Upper lobe of left lung (tissue), 6 donors: ENCODE data around the gene SFMBT1. TPM values are rescaled to one million over a fixed set of nuclear protein-coding genes. Genes with fewer than 3 reads are reported as not detected.
A peak's percentile ranks its signal among the peaks of the same experiment; 100 is the strongest.

ENCODE experiments used
- ATAC-seq, 2 donors: fragments of 200-7000 bp; cut with Tn5 transposase; one replicate each; pipeline ENCODE4 v1.9.1; 2022; ENCODE audit warnings: mild to moderate bottlenecking in 2 of 2, moderate library complexity in 2 of 2; ENCODE audit not compliant: low FRiP score in 2 of 2
- DNase-seq, 2 donors: peaks; one replicate each; pipeline ENCODE4 v3.0.0-alpha.2; 2019 to 2020
- H3K27ac ChIP-seq, 4 donors: fragments of 200-600 bp; sonication (generic); one replicate each; pipeline ENCODE4 v1.5.1; 2016 to 2019
- H3K27me3 ChIP-seq, 4 donors: fragments of 200-600 bp; sonication (generic); one replicate each; pipeline ENCODE4 v1.5.1; 2017 to 2019
- H3K36me3 ChIP-seq, 4 donors: fragments of 200-600 bp; sonication (generic); one replicate each; pipeline ENCODE4 v1.5.1; 2016 to 2019
- H3K4me1 ChIP-seq, 4 donors: fragments of 200-600 bp; sonication (generic); one replicate each; pipeline ENCODE4 v1.5.1; 2018 to 2019
- H3K4me3 ChIP-seq, 4 donors: fragments of 200-600 bp; sonication (generic); one replicate each; pipeline ENCODE4 v1.5.1; 2017 to 2019; ENCODE audit warnings: mild to moderate bottlenecking in 2 of 4, moderate library complexity in 1 of 4
- H3K9me3 ChIP-seq, 4 donors: fragments of 200-600 bp; sonication (generic); one replicate each; pipeline ENCODE4 v1.5.1; 2018 to 2019
- CTCF ChIP-seq, 6 experiments: fragments of 450-650 bp in 4 of 6; fragments of 200-600 bp in 2 of 6; sonication (generic) in 2 of 6; IDR thresholded peaks; one replicate each; pipeline ENCODE4 v1.5.1; 2016 to 2019; ENCODE audit warnings: antibody characterized with exemption in 6 of 6
- EP300 ChIP-seq, 4 donors: sonication (generic); formaldehyde crosslinking; IDR thresholded peaks; one replicate each; pipeline ENCODE4 v1.5.1; 2017; ENCODE audit warnings: antibody characterized with exemption in 4 of 4, control low read depth in 2 of 4
- POLR2A ChIP-seq, 4 donors: fragments of 450-650 bp; IDR thresholded peaks; one replicate each; pipeline ENCODE4 v1.5.1; 2016 to 2017; ENCODE audit warnings: antibody characterized with exemption in 4 of 4, mild to moderate bottlenecking in 2 of 4
- POLR2AphosphoS5 ChIP-seq, 2 donors: sonication (generic); formaldehyde crosslinking; IDR thresholded peaks; one replicate each; pipeline ENCODE4 v1.5.1; 2017; ENCODE audit warnings: antibody characterized with exemption in 2 of 2
- WGBS, 2 donors: methylation state at CpG; one replicate each; pipeline ENCODE4 v1.1.5; 2017 to 2018; 5-methylcytosine and 5-hydroxymethylcytosine counted together
- total RNA-seq, 6 donors: library from RNA; depleted of rRNA in 4 of 6; stranded (reverse); fragments of >200 nt in 4 of 6; gene quantifications; one replicate each; pipeline versions ENCODE4 v1.1.0 to v1.2.1, GENCODE V29; 2016 to 2021
- donor health status: DM: no; HTN: no; CAD: no; lungs with moderate emphysema.
- donor health status: DM: no; HTN: yes; CAD: no; lungs with severe emphysema.

The SFMBT1 gene
- total RNA-seq, 6 donors from 2014 or later: 12.8 to 69.9 (median 32.9) TPM

DNA sequence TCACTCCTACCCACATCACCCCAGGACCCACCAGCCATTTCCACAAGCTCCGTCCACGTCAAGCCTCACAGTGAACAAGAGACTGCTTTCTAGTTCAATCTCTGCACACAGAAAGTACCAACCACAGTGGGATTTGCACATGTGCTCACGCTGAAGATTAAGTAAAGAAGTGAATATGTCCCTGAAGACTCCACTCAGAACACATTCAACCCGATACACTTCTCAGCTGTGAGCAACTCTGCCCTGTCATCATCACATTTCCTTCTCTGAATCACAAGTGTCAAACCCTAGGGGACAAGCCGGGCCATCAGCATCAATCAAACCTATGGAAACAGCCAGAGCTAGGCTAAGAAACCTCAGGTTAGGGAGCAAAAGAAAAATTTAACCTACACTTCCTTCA, 150.5 kb downstream of the SFMBT1 start:
- no peak for TF ChIP-seq CTCF (IDR thresholded peaks at IDR 0.05)
- DNase-seq (no peak), ATAC-seq (no peak)
- 63 to 67% methylated on average over 5 of the region's 5 CpGs for whole genome bisulfite sequencing, 2 donors
- Histone ChIP-seq H3K4me1 (peaks cover 54 to 67% (median 59%) of the 10 kb centered on the region in 4 donors), H3K27me3 (no peaks in the 10 kb centered on the region), H3K4me3 (no peak overlapping the region), H3K27ac (peak overlapping the region in 1 of 4 donors; percentile 89), H3K36me3 (no peaks in the 10 kb centered on the region), H3K9me3 (no peaks in the 10 kb centered on the region)

- no peak for TF ChIP-seq POLR2A (IDR thresholded peaks at IDR 0.05)
- ATAC-seq: no peak
- Histone ChIP-seq H3K36me3 (no peaks in the 10 kb centered on the region), H3K9me3 (no peaks in the 10 kb centered on the region), H3K4me1 (peaks cover 58 to 73% (median 64%) of the 10 kb centered on the region in 4 donors), H3K27me3 (no peaks in the 10 kb centered on the region), H3K4me3 (no peak overlapping the region), H3K27ac (peak overlapping the region in 1 of 4 donors; percentile 89)
- no peak for DNase-seq
- WGBS, 2 donors: 70 to 74% methylated on average over 10 of the region's 10 CpGs
These were observed 151.1 kb downstream of the SFMBT1 start for GRCh38 chr3:52894756-52895155.

DNA sequence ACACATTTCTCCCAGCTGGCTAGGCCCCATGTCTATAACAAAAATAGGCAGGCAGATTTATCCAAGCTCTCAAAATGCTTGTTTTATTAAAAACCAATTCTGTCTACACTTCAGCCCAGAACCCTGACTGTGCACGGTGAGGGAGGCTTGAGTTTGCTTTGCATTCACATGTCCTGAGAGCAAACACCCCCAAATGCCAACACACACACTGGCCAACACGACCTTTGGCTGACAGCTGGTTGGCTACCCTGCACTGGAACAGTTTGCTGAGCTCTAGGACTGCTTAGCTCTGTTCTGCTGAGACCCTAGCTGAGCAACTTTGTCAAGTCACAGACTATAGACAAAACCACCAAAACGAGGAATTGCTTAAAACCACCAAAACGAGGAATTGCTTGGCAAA, 152.2 kb downstream of the SFMBT1 start:
- Histone ChIP-seq H3K36me3 (no peaks in the 10 kb centered on the region), H3K4me1 (peaks cover 58 to 74% (median 64%) of the 10 kb centered on the region in 4 donors), H3K4me3 (no peak overlapping the region), H3K27me3 (no peaks in the 10 kb centered on the region), H3K9me3 (no peaks in the 10 kb centered on the region), H3K27ac (peak overlapping the region; percentile 28 to 89 (median 62))
- TF ChIP-seq POLR2A (IDR thresholded peaks at IDR 0.05): no peak
- no peak for TF ChIP-seq POLR2AphosphoS5 (IDR thresholded peaks at IDR 0.05)
- no peak for TF ChIP-seq CTCF (IDR thresholded peaks at IDR 0.05)
- TF ChIP-seq EP300 (IDR thresholded peaks at IDR 0.05): no peak
- WGBS, 2 donors: 42 to 58% methylated on average over 4 of the region's 4 CpGs
- ATAC-seq (no peak), DNase-seq (no peak)

- no peaks in the 10 kb centered on the region for H3K27me3 ChIP-seq
- no peak for TF ChIP-seq CTCF (IDR thresholded peaks at IDR 0.05)
- peak in 1 of 4 donors; percentile 21 for TF ChIP-seq EP300 (IDR thresholded peaks at IDR 0.05)
- H3K4me3 ChIP-seq: peak overlapping the region in 1 of 4 donors; percentile 0
- H3K36me3 ChIP-seq: no peaks in the 10 kb centered on the region
- peak overlapping the region; percentile 60 to 89 (median 68) for H3K27ac ChIP-seq
- no peaks in the 10 kb centered on the region for H3K9me3 ChIP-seq
- WGBS, 2 donors: 57 to 63% methylated on average over 6 to 8 of the region's 8 CpGs
- peaks cover 58 to 74% (median 60%) of the 10 kb centered on the region in 4 donors for H3K4me1 ChIP-seq
- ATAC-seq (no peak), DNase-seq (no peak)
These were observed 153.1 kb downstream of the SFMBT1 start for GRCh38 chr3:52892625-52893311.

DNA sequence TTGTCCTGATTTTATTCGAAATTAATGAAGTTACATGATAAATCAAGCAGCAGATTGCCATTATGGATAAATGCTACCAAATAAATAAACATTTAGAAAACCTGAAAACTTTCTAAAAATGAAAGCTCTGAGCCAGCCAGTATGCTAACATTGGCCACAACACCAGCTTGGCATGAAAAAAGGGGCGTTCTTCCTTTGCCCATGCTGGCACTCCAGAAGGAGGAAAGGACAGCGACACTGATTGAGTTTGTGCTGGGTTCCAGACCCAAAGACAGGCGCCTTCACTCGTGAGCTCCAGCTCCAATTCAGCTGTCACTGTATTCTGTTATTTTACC, 153.6 kb downstream of the SFMBT1 start:
- 52 to 61% methylated on average over 5 of the region's 5 CpGs for WGBS, 2 donors
- TF ChIP-seq CTCF (IDR thresholded peaks at IDR 0.05) (no peak), EP300 (IDR thresholded peaks at IDR 0.05) (no peak), POLR2A (IDR thresholded peaks at IDR 0.05) (no peak), POLR2AphosphoS5 (IDR thresholded peaks at IDR 0.05) (no peak)
- H3K27ac ChIP-seq: peak overlapping the region; percentile 60 to 89 (median 68)
- H3K9me3 ChIP-seq: no peaks in the 10 kb centered on the region
- peaks cover 56 to 77% (median 60%) of the 10 kb centered on the region in 4 donors for H3K4me1 ChIP-seq
- ATAC-seq (no peak), DNase-seq (no peak)
- H3K27me3 ChIP-seq: no peaks in the 10 kb centered on the region
- H3K36me3 ChIP-seq: no peaks in the 10 kb centered on the region
- H3K4me3 ChIP-seq: no peak overlapping the region
